IMR-90 (cell line): ENCODE data around the gene IFT57. TPM values are rescaled to one million over a fixed set of nuclear protein-coding genes. Genes with fewer than 3 reads are reported as not detected.
A peak's percentile ranks its signal among the peaks of the same experiment; 100 is the strongest.

Source experiments
- ATAC-seq: fragments of 200-7000 bp; cut with Tn5 transposase; 2 replicates; pipeline ENCODE4 v1.9.1; 2020; ENCODE audit warnings: low read depth, mild to moderate bottlenecking, moderate library complexity
- BruUV-seq: library from RNA; stranded (reverse); fragments of 400-500 nt; replicated peaks from 2 replicates; lab custom pipeline; 2021; lab: Mats Ljungman, UMichigan
- CTCF ChIA-PET: fragments of 300-600 bp; formaldehyde crosslinking; extraction: SDS; loops from one replicate; lab custom pipeline; 2021; ENCODE audit warnings: antibody characterized with exemption; lab: Yijun Ruan, JAX
- POLR2A ChIA-PET: fragments of 300-600 bp; sonication (Branson Sonifier 250); formaldehyde crosslinking; loops from one replicate; lab custom pipeline; 2022; ENCODE audit warnings: antibody characterized with exemption; ENCODE audit not compliant: unreplicated experiment; lab: Charles Lee
- DNase-seq: peaks from one replicate; pipeline ENCODE4 v3.0.0; 2013
- H2AFZ ChIP-seq: replicated peaks from 2 replicates; pipeline ENCODE3; 2013; ENCODE audit warnings: low read length, mild to moderate bottlenecking; ENCODE audit not compliant: poor library complexity
- H2AK5ac ChIP-seq: 2 replicates; pipeline ENCODE4 v1.6.1; 2013; ENCODE audit warnings: low read depth, low read length, inconsistent platforms
- H2AK9ac ChIP-seq: replicated peaks from 2 replicates; pipeline ENCODE3; 2013; ENCODE audit warnings: mild to moderate bottlenecking, low read depth, low read length, moderate library complexity; ENCODE audit not compliant: poor library complexity
- H2BK120ac ChIP-seq: 2 replicates; pipeline ENCODE4 v1.6.1; 2013; ENCODE audit warnings: low read depth, low read length, inconsistent platforms
- H2BK15ac ChIP-seq: 3 replicates; pipeline ENCODE4 v1.6.1; 2013; ENCODE audit warnings: low read depth, low read length, inconsistent platforms
- H2BK20ac ChIP-seq: 2 replicates; pipeline ENCODE4 v1.6.1; 2013; ENCODE audit warnings: low read depth, mild to moderate bottlenecking, inconsistent platforms, low read length, moderate library complexity
- H2BK5ac ChIP-seq: 2 replicates; pipeline ENCODE4 v1.6.1; 2013; ENCODE audit warnings: mild to moderate bottlenecking, low read depth, low read length, inconsistent platforms; ENCODE audit not compliant: poor library complexity, severe bottlenecking
- H3K14ac ChIP-seq: replicated peaks from 2 replicates; pipeline ENCODE4 v1.6.1; 2013; ENCODE audit warnings: low read depth, low read length, inconsistent platforms
- H3K18ac ChIP-seq: 2 replicates; pipeline ENCODE4 v1.6.1; 2013; ENCODE audit warnings: low read depth, low read length, control low read depth
- H3K23ac ChIP-seq: 2 replicates; pipeline ENCODE4 v1.6.1; 2013; ENCODE audit warnings: low read depth, low read length, inconsistent platforms
- H3K27ac ChIP-seq: 2 replicates; pipeline ENCODE4 v1.5.1; 2013; ENCODE audit warnings: mild to moderate bottlenecking, control low read depth, low read length; ENCODE audit not compliant: insufficient read depth
- H3K27me3 ChIP-seq: 2 replicates; pipeline ENCODE4 v1.6.1; 2013; ENCODE audit warnings: low read length; ENCODE audit not compliant: control insufficient read depth, insufficient read depth
- H3K36me3 ChIP-seq: 2 replicates; pipeline ENCODE4 v1.6.1; 2013; ENCODE audit warnings: low read length, mixed read lengths; ENCODE audit not compliant: control insufficient read depth, insufficient read depth
- H3K4ac ChIP-seq: 2 replicates; pipeline ENCODE4 v1.6.1; 2013; ENCODE audit warnings: low read depth, low read length, inconsistent platforms
- H3K4me1 ChIP-seq: 2 replicates; pipeline ENCODE4 v1.6.1; 2013; ENCODE audit warnings: low read length, mixed read lengths; ENCODE audit not compliant: control insufficient read depth, insufficient read depth
- H3K4me2 ChIP-seq: 2 replicates; pipeline ENCODE4 v1.6.1; 2013; ENCODE audit warnings: low read depth, mild to moderate bottlenecking, control low read depth, low read length, moderate library complexity
- H3K4me3 ChIP-seq: 2 replicates; pipeline ENCODE4 v1.5.1; 2013; ENCODE audit warnings: low read depth, mild to moderate bottlenecking, control low read depth, low read length, moderate library complexity; ENCODE audit not compliant: insufficient read depth
- H3K56ac ChIP-seq: 2 replicates; pipeline ENCODE4 v1.6.1; 2013; ENCODE audit warnings: low read length, inconsistent platforms; ENCODE audit not compliant: insufficient read depth; ENCODE audit errors: extremely low read depth
- H3K79me1 ChIP-seq, 2 experiments: 2 replicates each; pipeline ENCODE4 v1.6.1; 2013; ENCODE audit warnings: low read length in 2 of 2, inconsistent platforms in 1 of 2, low read depth in 1 of 2
- H3K9ac ChIP-seq: 2 replicates; pipeline ENCODE4 v1.6.1; 2013; ENCODE audit warnings: low read depth, low read length, control low read depth
- H3K9me1 ChIP-seq: 2 replicates; pipeline ENCODE4 v1.6.1; 2013; ENCODE audit warnings: low read length, inconsistent platforms; ENCODE audit not compliant: insufficient read depth
- H3K9me3 ChIP-seq: 2 replicates; pipeline ENCODE4 v1.6.1; 2013; ENCODE audit warnings: low read length; ENCODE audit not compliant: control insufficient read depth, insufficient read depth
- H4K20me1 ChIP-seq: 2 replicates; pipeline ENCODE4 v1.6.1; 2013; ENCODE audit warnings: low read length, inconsistent platforms; ENCODE audit not compliant: insufficient read depth
- H4K5ac ChIP-seq: 2 replicates; pipeline ENCODE4 v1.6.1; 2013; ENCODE audit warnings: mild to moderate bottlenecking, low read depth, low read length, control low read depth
- H4K8ac ChIP-seq, 2 experiments: 2 replicates each; pipeline ENCODE4 v1.6.1; 2013; ENCODE audit warnings: low read depth in 2 of 2, low read length in 2 of 2, control low read depth in 1 of 2, inconsistent platforms in 1 of 2
- H4K91ac ChIP-seq: 2 replicates; pipeline ENCODE4 v1.6.1; 2013; ENCODE audit warnings: low read depth, low read length, inconsistent platforms; ENCODE audit not compliant: insufficient read depth
- BHLHE40 ChIP-seq: fragments of 150-350 bp; IDR thresholded peaks from 2 replicates; pipeline ENCODE4 v1.6.1; 2016; ENCODE audit warnings: mild to moderate bottlenecking, low read depth, low read length
- CEBPB ChIP-seq: IDR thresholded peaks from 2 replicates; pipeline ENCODE4 v1.6.1; 2012; ENCODE audit warnings: low read depth, low read length, improper control_type of control experiment
- CHD1 ChIP-seq: IDR thresholded peaks from 2 replicates; pipeline ENCODE4 v1.6.1; 2012; ENCODE audit warnings: low read depth, low read length, improper control_type of control experiment
- ELK1 ChIP-seq: fragments of 150-350 bp; IDR thresholded peaks from 2 replicates; pipeline ENCODE4 v1.6.1; 2016; ENCODE audit warnings: low read depth, mild to moderate bottlenecking, low read length, moderate library complexity, borderline replicate concordance
- FOS ChIP-seq: fragments of 150-350 bp; IDR thresholded peaks from 2 replicates; pipeline ENCODE4 v1.6.1; 2016; ENCODE audit warnings: low read depth, low read length
- MAFK ChIP-seq: IDR thresholded peaks from 2 replicates; pipeline ENCODE4 v1.6.1; 2012; ENCODE audit warnings: low read depth, low read length, improper control_type of control experiment
- MAZ ChIP-seq: IDR thresholded peaks from 2 replicates; pipeline ENCODE4 v1.6.1; 2012; ENCODE audit warnings: low read depth, mild to moderate bottlenecking, low read length, improper control_type of control experiment, moderate library complexity, borderline replicate concordance
- MXI1 ChIP-seq: IDR thresholded peaks from 2 replicates; pipeline ENCODE4 v1.6.1; 2012; ENCODE audit warnings: low read depth, mild to moderate bottlenecking, low read length, moderate library complexity, borderline replicate concordance
- NFE2L2 ChIP-seq: fragments of 150-350 bp; IDR thresholded peaks from 2 replicates; pipeline ENCODE4 v1.6.1; 2016; ENCODE audit warnings: low read depth, mild to moderate bottlenecking, low read length
- POLR2A ChIP-seq: IDR thresholded peaks from 2 replicates; pipeline ENCODE4 v1.6.1; 2012; ENCODE audit warnings: mild to moderate bottlenecking, low read depth, low read length
- RAD21 ChIP-seq: IDR thresholded peaks from 2 replicates; pipeline ENCODE4 v1.6.1; 2012; ENCODE audit warnings: low read length, improper control_type of control experiment
- RCOR1 ChIP-seq: IDR thresholded peaks from 2 replicates; pipeline ENCODE4 v1.6.1; 2012; ENCODE audit warnings: mild to moderate bottlenecking, low read length, improper control_type of control experiment; ENCODE audit not compliant: insufficient replicate concordance
- RFX5 ChIP-seq: IDR thresholded peaks from 2 replicates; pipeline ENCODE4 v1.8.0; 2012; ENCODE audit warnings: low read depth, mild to moderate bottlenecking, low read length, moderate library complexity
- SMC3 ChIP-seq: fragments of 150-350 bp; IDR thresholded peaks from 2 replicates; pipeline ENCODE4 v1.6.1; 2016; ENCODE audit warnings: low read depth, mild to moderate bottlenecking, antibody characterized with exemption, low read length, moderate library complexity
- USF2 ChIP-seq: fragments of 150-350 bp; IDR thresholded peaks from 2 replicates; pipeline ENCODE4 v1.6.1; 2017; ENCODE audit warnings: mild to moderate bottlenecking, antibody characterized with exemption, low read length, low read depth
- WGBS, 2 experiments: methylation state at CpG; one replicate each; pipeline versions ENCODE4 v1.1.5 to v1.1.7; 2013; ENCODE audit warnings: missing lambda C conversion rate in 2 of 2; ENCODE audit not compliant: insufficient read length in 1 of 2; ENCODE audit errors: extremely low coverage in 2 of 2; 5-methylcytosine and 5-hydroxymethylcytosine counted together
- dilution Hi-C: fragments of 300-500 bp; cut with HindIII; formaldehyde crosslinking; loops from one replicate; pipeline ENCODE4 v1.14.3; 2018; ENCODE audit warnings: low sequenced_read_pairs; ENCODE audit not compliant: unreplicated experiment
- in situ Hi-C: fragments of 300-500 bp; cut with MboI; formaldehyde crosslinking; loops from 3 replicates; pipeline ENCODE4 v1.14.3; 2019; ENCODE audit warnings: low sequenced_read_pairs, inconsistent platforms, mixed read lengths
- intact Hi-C: fragments of 100-400 bp; cut with micrococcal nuclease; formaldehyde crosslinking; loops from 2 replicates; pipeline ENCODE4 v1.10.0; 2022
- polyA plus RNA-seq, 3 experiments: library from polyadenylated mRNA; depleted of rRNA; stranded (reverse); fragments of >200 nt; gene quantifications; 2 replicates each; pipeline ENCODE4 v1.2.3, GENCODE V29; 2012; ENCODE audit warnings: low replicate concordance in 1 of 3
- total RNA-seq: library from RNA; depleted of rRNA; stranded (reverse); fragments of >200 nt; gene quantifications from 2 replicates; pipeline ENCODE4 v1.2.3, GENCODE V29; 2012

Gene IFT57
- total and polyA plus RNA-seq, 2 of the 4 experiments (the other 2 are of a cell fraction), result 30.0 to 35.3 TPM

DNA sequence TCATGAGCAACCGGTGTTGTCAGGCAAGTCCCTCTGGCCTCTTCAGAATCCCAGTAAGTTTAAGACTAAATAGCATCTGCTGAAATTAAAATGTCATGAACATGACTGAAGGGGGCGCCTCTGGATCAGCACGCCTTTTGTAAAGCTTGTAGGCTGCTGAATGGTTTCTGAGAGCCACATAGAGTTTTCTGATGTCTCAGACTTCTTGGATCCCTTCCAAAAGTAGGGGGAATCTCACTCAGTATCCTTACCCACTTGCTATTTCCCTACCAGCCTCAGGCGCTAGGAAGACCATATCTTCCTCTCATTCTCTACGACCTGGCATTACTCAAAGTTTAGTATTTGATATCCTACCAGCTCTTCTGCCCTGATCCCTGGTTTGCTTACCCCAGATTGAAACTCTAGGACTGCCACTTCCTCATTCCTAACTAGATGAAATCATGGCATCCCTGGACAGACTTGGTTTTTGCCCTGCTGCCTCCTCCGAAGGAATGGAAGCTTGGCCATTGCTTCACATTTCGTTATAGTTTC is 68.7 kb downstream of the IFT57 start:
- H2AK9ac ChIP-seq, result no peak overlapping the region
- peak overlapping the region; percentile 46 for H2AFZ ChIP-seq
- H2BK120ac ChIP-seq, result peak overlapping the region; percentile 60
- no peaks in the 10 kb centered on the region for H3K36me3 ChIP-seq
- intact Hi-C loops, result loop anchor here (2.0 to 10.0 kb wide), 2 partner anchors 251 to 323 kb away; no protein-coding TSS in a partner anchor
- H3K4me1 ChIP-seq, result peaks cover 11% of the 10 kb centered on the region
- H3K79me1 ChIP-seq, result no peaks in the 10 kb centered on the region
- in situ Hi-C loops, result no loop called here
- dilution Hi-C loops, result no loop called here
- DNase-seq, result peak; percentile 75
- peak overlapping the region; percentile 74 for H3K4ac ChIP-seq
- H4K8ac ChIP-seq, result peak overlapping the region in 1 of 2 experiments; percentile 83; a peak in 2 of 4 replicates
- H2BK5ac ChIP-seq, result no peak overlapping the region
- no peak overlapping the region for H3K9ac ChIP-seq
- CTCF ChIA-PET, result interaction anchor here (0.8 to 2.0 kb wide), 4 partner anchors 11 to 324 kb away, joined by 3 to 6 read pairs (median 4); no protein-coding TSS in a partner anchor
- no peak overlapping the region for H3K4me3 ChIP-seq
- H3K14ac ChIP-seq, result peak overlapping the region; percentile 24
- H3K27ac ChIP-seq, result no peak overlapping the region
- peak overlapping the region; percentile 41; the same call in 1 of the 3 replicates for H2BK15ac ChIP-seq
- WGBS, 2 experiments, result 80% methylated on average over 2 of the region's 7 CpGs; no CpG with 5 or more reads in 1 of the 2 experiments
- H3K9me3 ChIP-seq, result no peaks in the 10 kb centered on the region
- H3K9me1 ChIP-seq, result peaks cover 3% of the 10 kb centered on the region; the same call in 1 of the 2 replicates
- no peaks in the 10 kb centered on the region for H3K27me3 ChIP-seq
- H2BK20ac ChIP-seq, result peak overlapping the region; percentile 61; the same call in 1 of the 2 replicates
- POLR2A ChIA-PET, result no interaction called here
- H3K56ac ChIP-seq, result no peak overlapping the region
- no peak overlapping the region for H3K23ac ChIP-seq
- peak overlapping the region; percentile 60; the same call in 1 of the 2 replicates for H4K5ac ChIP-seq
- H3K4me2 ChIP-seq, result no peak overlapping the region
- no peaks in the 10 kb centered on the region for H4K20me1 ChIP-seq
- BruUV-seq, result no TSS peak
- peak; percentile 82 for ATAC-seq
- H3K18ac ChIP-seq, result peak overlapping the region; percentile 38; the same call in 1 of the 2 replicates
- peak overlapping the region; percentile 66; the same call in 1 of the 2 replicates for H4K91ac ChIP-seq
- no peak overlapping the region for H2AK5ac ChIP-seq
- TF ChIP-seq RAD21 (peak; percentile 76), BHLHE40 (no peak), POLR2A (no peak), MXI1 (no peak), RCOR1 (no peak), FOS (no peak), USF2 (no peak), ELK1 (no peak), CHD1 (no peak), NFE2L2 (no peak), SMC3 (peak; percentile 59), MAFK (no peak), MAZ (no peak), CEBPB (no peak), RFX5 (no peak)
